PC-9 (cell line): ENCODE measurements around the gene CIRBP. TPM values are rescaled to one million over a fixed set of nuclear protein-coding genes. Genes with fewer than 3 reads are reported as not detected.

Source experiments
- BruUV-seq: library from RNA; stranded (reverse); fragments of 400-500 nt; replicated peaks from 2 replicates; lab custom pipeline; 2021; lab: Mats Ljungman, UMichigan
- CTCF ChIA-PET: fragments of 300-600 bp; sonication (Branson Sonifier 250); formaldehyde crosslinking; loops from one replicate; lab custom pipeline; 2022; ENCODE audit warnings: antibody characterized with exemption; lab: Charles Lee
- POLR2A ChIA-PET: fragments of 300-600 bp; sonication (Branson Sonifier 250); formaldehyde crosslinking; loops from one replicate; lab custom pipeline; 2022; ENCODE audit warnings: antibody characterized with exemption; ENCODE audit not compliant: unreplicated experiment; lab: Charles Lee
- DNase-seq, 2 experiments: peaks; one replicate each; pipeline versions ENCODE4 v3.0.0 to v3.0.0-alpha.2; 2015 to 2022; ENCODE audit warnings: mixed read lengths in 1 of 2
- H2AFZ ChIP-seq: fragments of 200-600 bp; sonication (generic); 2 replicates; pipeline ENCODE4 v1.8.1; 2017; ENCODE audit warnings: antibody characterized with exemption
- H3F3A ChIP-seq: fragments of 200-600 bp; sonication (generic); 2 replicates; pipeline ENCODE4 v1.8.1; 2017; ENCODE audit warnings: antibody characterized with exemption, mild to moderate bottlenecking, low read depth; ENCODE audit not compliant: insufficient read depth
- H3K27ac ChIP-seq: fragments of 200-600 bp; sonication (generic); 2 replicates; pipeline ENCODE4 v1.6.1; 2016; ENCODE audit warnings: mixed run types
- H3K27me3 ChIP-seq: fragments of 200-600 bp; sonication (generic); 2 replicates; pipeline ENCODE4 v1.6.1; 2016; ENCODE audit warnings: low read depth, mixed run types; ENCODE audit not compliant: insufficient read depth
- H3K36me3 ChIP-seq: fragments of 200-600 bp; sonication (generic); 2 replicates; pipeline ENCODE4 v1.6.1; 2016; ENCODE audit warnings: low read depth, mixed run types
- H3K4me1 ChIP-seq: fragments of 200-600 bp; sonication (generic); replicated peaks from 2 replicates; pipeline ENCODE4 v1.6.1; 2016; ENCODE audit warnings: mixed run types; ENCODE audit not compliant: insufficient read depth
- H3K4me2 ChIP-seq: fragments of 200-600 bp; sonication (generic); 2 replicates; pipeline ENCODE4 v1.6.1; 2017; ENCODE audit warnings: mixed run types
- H3K4me3 ChIP-seq: fragments of 200-600 bp; sonication (generic); 2 replicates; pipeline ENCODE4 v1.6.1; 2016; ENCODE audit warnings: mixed run types
- H3K79me2 ChIP-seq: fragments of 200-600 bp; sonication (generic); 2 replicates; pipeline ENCODE4 v1.6.1; 2017; ENCODE audit warnings: low read depth, mixed run types
- H3K9me2 ChIP-seq: fragments of 200-600 bp; sonication (generic); 2 replicates; pipeline ENCODE4 v1.8.1; 2017; ENCODE audit warnings: mild to moderate bottlenecking; ENCODE audit not compliant: insufficient read depth
- H3K9me3 ChIP-seq: fragments of 200-600 bp; sonication (generic); 2 replicates; pipeline ENCODE4 v1.8.1; 2016; ENCODE audit warnings: low read depth; ENCODE audit not compliant: insufficient read depth
- H4K20me1 ChIP-seq: fragments of 200-600 bp; sonication (generic); 2 replicates; pipeline ENCODE4 v1.8.1; 2017; ENCODE audit not compliant: insufficient read depth
- CTCF ChIP-seq: fragments of 200-600 bp; sonication (generic); conservative IDR thresholded peaks from 2 replicates; pipeline ENCODE4 v1.6.1; 2017; ENCODE audit warnings: mixed run types, antibody characterized with exemption, mild to moderate bottlenecking, moderate library complexity
- EZH2 ChIP-seq: fragments of 200-600 bp; sonication (generic); IDR thresholded peaks from 2 replicates; pipeline ENCODE4 v1.8.0; 2017; ENCODE audit warnings: antibody characterized with exemption, low read depth
- intact Hi-C: fragments of 100-400 bp; cut with micrococcal nuclease; formaldehyde crosslinking; loops from one replicate; pipeline ENCODE4 v1.10.0; 2022; ENCODE audit not compliant: unreplicated experiment
- total RNA-seq: library from RNA; stranded (reverse); gene quantifications from 2 replicates; pipeline ENCODE4 v1.2.3, GENCODE V29; 2021

CIRBP gene
- total RNA-seq, 1 experiment from 2014 or later: 86.9 TPM

GRCh38 chr19:1279782-1280341 lies 10.7 kb downstream of the CIRBP start:
- ChIA-PET POLR2A (interaction anchor here (0.5 to 0.7 kb wide), 3 partner anchors 11 to 534 kb away, joined by 3 to 8 read pairs (median 3); partner anchors contain the start of gene CIRBP), CTCF (interaction anchor here (0.6 kb wide), 1 partner anchor 397 kb away, joined by 3 read pairs; no protein-coding TSS in a partner anchor)
- intact Hi-C loops: loop anchor here (2.0 to 5.0 kb wide), 2 partner anchors 93 to 392 kb away; no protein-coding TSS in a partner anchor
- H3K4me2 ChIP-seq: no peak overlapping the region
- H3K27me3 ChIP-seq: no peaks in the 10 kb centered on the region
- H3K27ac ChIP-seq: no peak overlapping the region
- no peak overlapping the region for H2AFZ ChIP-seq
- peak; percentile 48 to 77 for DNase-seq
- H3K9me3 ChIP-seq: no peaks in the 10 kb centered on the region
- no peaks in the 10 kb centered on the region for H3K9me2 ChIP-seq
- H3K4me3 ChIP-seq: no peak overlapping the region
- peaks cover 5% of the 10 kb centered on the region for H4K20me1 ChIP-seq
- peaks cover 14% of the 10 kb centered on the region; the same call in 1 of the 2 replicates for H3F3A ChIP-seq
- no peaks in the 10 kb centered on the region for H3K4me1 ChIP-seq
- peaks cover 13% of the 10 kb centered on the region for H3K79me2 ChIP-seq
- BruUV-seq: no TSS peak
- H3K36me3 ChIP-seq: no peaks in the 10 kb centered on the region
- peak; percentile 83 for TF ChIP-seq CTCF
- no peak for TF ChIP-seq EZH2

GRCh38 chr19:1280636-1281568 lies 11.8 kb downstream of the CIRBP start:
- TF ChIP-seq EZH2 (no peak), CTCF (no peak)
- H3K4me2 ChIP-seq: no peak overlapping the region
- H3K79me2 ChIP-seq: peaks cover 13% of the 10 kb centered on the region
- no peaks in the 10 kb centered on the region for H3K36me3 ChIP-seq
- ChIA-PET CTCF (interaction anchor here (0.7 kb wide), 1 partner anchor 40 kb away, joined by 3 read pairs; no protein-coding TSS in a partner anchor), POLR2A (no interaction called here)
- BruUV-seq: no TSS peak
- H2AFZ ChIP-seq: no peak overlapping the region
- no peak overlapping the region for H3K27ac ChIP-seq
- H3K9me3 ChIP-seq: no peaks in the 10 kb centered on the region
- DNase-seq: no peak
- no peaks in the 10 kb centered on the region for H3K27me3 ChIP-seq
- H3K4me3 ChIP-seq: no peak overlapping the region
- H4K20me1 ChIP-seq: peaks cover 5% of the 10 kb centered on the region
- no peaks in the 10 kb centered on the region for H3K4me1 ChIP-seq
- intact Hi-C loops: no loop called here
- H3F3A ChIP-seq: peaks cover 14% of the 10 kb centered on the region; the same call in 1 of the 2 replicates
- H3K9me2 ChIP-seq: no peaks in the 10 kb centered on the region

GRCh38 chr19:1281569-1282287 lies 12.6 kb downstream of the CIRBP start:
- ChIA-PET CTCF (no interaction called here), POLR2A (no interaction called here)
- no peak for DNase-seq
- Histone ChIP-seq H3K4me1 (no peaks in the 10 kb centered on the region), H3K9me2 (no peaks in the 10 kb centered on the region), H3K27me3 (0 out of 2 replicates have a peak, but pooled peaks cover 3% of the 10 kb centered on the region), H3K9me3 (no peaks in the 10 kb centered on the region), H3F3A (peaks cover 14% of the 10 kb centered on the region; the same call in 1 of the 2 replicates), H4K20me1 (peaks cover 5% of the 10 kb centered on the region), H3K27ac (no peak overlapping the region), H3K79me2 (peaks cover 5% of the 10 kb centered on the region), H3K4me3 (no peak overlapping the region), H3K36me3 (no peaks in the 10 kb centered on the region), H3K4me2 (no peak overlapping the region), H2AFZ (no peak overlapping the region)
- TF ChIP-seq EZH2 (no peak), CTCF (no peak)
- intact Hi-C loops: no loop called here
- BruUV-seq: no TSS peak
